Endothelial cell of umbilical vein (primary cell): ENCODE results near the gene COL5A1.

ENCODE experiments used
- CTCF ChIP-seq, 2 donors: IDR thresholded peaks; 1 replicate in 1 of 2; 2 replicates in 1 of 2; pipeline ENCODE4 v1.5.1; 2011; ENCODE audit warnings: low read length in 2 of 2, mild to moderate bottlenecking in 2 of 2, moderate library complexity in 2 of 2, control low read depth in 1 of 2, inconsistent platforms in 1 of 2, low read depth in 1 of 2; ENCODE audit not compliant: insufficient read depth in 1 of 2; ENCODE audit errors: extremely low read depth in 1 of 2
- EZH2 ChIP-seq: IDR thresholded peaks from 2 replicates; pipeline ENCODE4 v1.6.1; 2012; ENCODE audit warnings: borderline replicate concordance, low read depth, mild to moderate bottlenecking, moderate library complexity, low read length, inconsistent platforms; ENCODE audit not compliant: severe bottlenecking
- FOS ChIP-seq: IDR thresholded peaks from 2 replicates; pipeline ENCODE4 v1.6.1; 2011; ENCODE audit warnings: mild to moderate bottlenecking, low read length, moderate library complexity, borderline replicate concordance; ENCODE audit not compliant: insufficient read depth
- JUN ChIP-seq: IDR thresholded peaks from 2 replicates; pipeline ENCODE4 v1.6.1; 2011; ENCODE audit warnings: borderline replicate concordance, low read depth; ENCODE audit not compliant: insufficient read length, insufficient read depth
- MAX ChIP-seq: IDR thresholded peaks from 2 replicates; pipeline ENCODE4 v1.6.1; 2011; ENCODE audit not compliant: insufficient read depth, insufficient read length
- MYC ChIP-seq: IDR thresholded peaks from one replicate; pipeline ENCODE4 v1.6.1; 2011; ENCODE audit warnings: mild to moderate bottlenecking, low read depth, low read length
- POLR2A ChIP-seq: IDR thresholded peaks from 2 replicates; pipeline ENCODE4 v1.6.1; 2012; ENCODE audit warnings: low read depth, mild to moderate bottlenecking, control low read depth, low read length
- POLR2AphosphoS5 ChIP-seq: IDR thresholded peaks from 2 replicates; pipeline ENCODE4 v1.6.1; 2012; ENCODE audit warnings: low read depth, mild to moderate bottlenecking, control low read depth, low read length, moderate library complexity; ENCODE audit not compliant: insufficient read depth

GRCh38 chr9:134892221-134892620 is 250.6 kb downstream of the COL5A1 start:
- TF ChIP-seq POLR2A = no peak
- no peak for TF ChIP-seq MAX
- no peak for TF ChIP-seq CTCF (IDR thresholded peaks at IDR 0.05; ENCODE audit: extremely low read depth in 1 of 2, insufficient read depth in 1 of 2, low read depth in 1 of 2, low read length in 2 of 2)
- TF ChIP-seq POLR2AphosphoS5 = no peak
- no peak for TF ChIP-seq EZH2
- no peak for TF ChIP-seq JUN
- TF ChIP-seq FOS = no peak
- no peak for TF ChIP-seq MYC
